Epithelial cell of esophagus (primary cell): ENCODE results near the gene KRTAP22-2.

ENCODE experiments used
- DNase-seq: peaks from one replicate; pipeline ENCODE4 v3.0.0; 2010; ENCODE audit warnings: low read depth
- H3K4me3 ChIP-seq: 2 replicates; pipeline ENCODE4 v1.5.1; 2011; ENCODE audit warnings: mild to moderate bottlenecking, low read length, control low read depth
- TF ChIP-seq, protein P1 (sequence below): IDR thresholded peaks from 2 replicates; pipeline ENCODE4 v1.5.1; 2011; ENCODE audit warnings: low read depth, mild to moderate bottlenecking, low read length, control low read depth, inconsistent platforms; ENCODE audit not compliant: insufficient read depth; ENCODE audit errors: missing control alignments

KRTAP22-2 gene

DNA sequence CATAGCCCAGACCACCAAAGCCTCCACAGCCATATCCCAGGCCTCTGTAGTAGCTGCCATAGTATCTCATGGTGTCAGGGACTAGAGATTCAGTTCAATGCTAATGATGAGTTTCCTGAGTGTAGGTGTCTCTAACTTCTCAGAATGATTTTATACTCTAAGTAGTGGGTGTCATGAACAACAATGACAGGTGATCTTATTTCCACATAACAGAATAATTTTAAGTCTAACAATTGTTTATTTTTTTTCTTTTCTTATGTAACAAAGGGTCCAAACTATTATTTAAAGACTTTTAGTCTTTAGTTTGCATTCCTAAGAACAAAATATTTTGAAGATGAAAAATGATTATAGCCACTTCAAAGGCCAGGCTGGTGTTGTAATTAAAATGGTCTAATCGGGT lies 48.4 kb downstream of the KRTAP22-2 start, which contains the start of gene KRTAP19-6:
Gene KRTAP19-6, minus strand, starts transcription at position 101 of the 400 bp plus-strand sequence. Its CDS starts 31 bp downstream, at position 70.
- no peak for DNase-seq
- no peak within 1 kb of the TSS for H3K4me3 ChIP-seq
- TF ChIP-seq, protein P1, sequence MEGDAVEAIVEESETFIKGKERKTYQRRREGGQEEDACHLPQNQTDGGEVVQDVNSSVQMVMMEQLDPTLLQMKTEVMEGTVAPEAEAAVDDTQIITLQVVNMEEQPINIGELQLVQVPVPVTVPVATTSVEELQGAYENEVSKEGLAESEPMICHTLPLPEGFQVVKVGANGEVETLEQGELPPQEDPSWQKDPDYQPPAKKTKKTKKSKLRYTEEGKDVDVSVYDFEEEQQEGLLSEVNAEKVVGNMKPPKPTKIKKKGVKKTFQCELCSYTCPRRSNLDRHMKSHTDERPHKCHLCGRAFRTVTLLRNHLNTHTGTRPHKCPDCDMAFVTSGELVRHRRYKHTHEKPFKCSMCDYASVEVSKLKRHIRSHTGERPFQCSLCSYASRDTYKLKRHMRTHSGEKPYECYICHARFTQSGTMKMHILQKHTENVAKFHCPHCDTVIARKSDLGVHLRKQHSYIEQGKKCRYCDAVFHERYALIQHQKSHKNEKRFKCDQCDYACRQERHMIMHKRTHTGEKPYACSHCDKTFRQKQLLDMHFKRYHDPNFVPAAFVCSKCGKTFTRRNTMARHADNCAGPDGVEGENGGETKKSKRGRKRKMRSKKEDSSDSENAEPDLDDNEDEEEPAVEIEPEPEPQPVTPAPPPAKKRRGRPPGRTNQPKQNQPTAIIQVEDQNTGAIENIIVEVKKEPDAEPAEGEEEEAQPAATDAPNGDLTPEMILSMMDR, result no peak
